Loucy (cell line): ENCODE data around the gene BRIP1.

Experiments
- H2AFZ ChIP-seq: fragments of 200-600 bp; sonication (generic); 2 replicates; pipeline ENCODE4 v1.6.0; 2016; ENCODE audit warnings: antibody characterized with exemption, mild to moderate bottlenecking, low read length, moderate library complexity
- H3F3A ChIP-seq: fragments of 200-600 bp; 2 replicates; pipeline ENCODE4 v1.6.0; 2016; ENCODE audit warnings: antibody characterized with exemption, low read depth, mild to moderate bottlenecking
- H3K27me3 ChIP-seq: fragments of 200-600 bp; sonication (generic); 2 replicates; pipeline ENCODE4 v1.6.1; 2014; ENCODE audit warnings: low read length, mild to moderate bottlenecking; ENCODE audit not compliant: insufficient read depth, poor library complexity, severe bottlenecking
- H3K36me3 ChIP-seq: fragments of 200-600 bp; sonication (generic); 2 replicates; pipeline ENCODE4 v1.6.1; 2016; ENCODE audit warnings: low read length; ENCODE audit not compliant: insufficient read depth
- H3K4me1 ChIP-seq: fragments of 200-600 bp; sonication (generic); 2 replicates; pipeline ENCODE4 v1.5.1; 2014; ENCODE audit warnings: low read length, mild to moderate bottlenecking; ENCODE audit not compliant: insufficient read depth, poor library complexity, severe bottlenecking
- H3K4me2 ChIP-seq: fragments of 200-600 bp; sonication (generic); 2 replicates; pipeline ENCODE4 v1.6.0; 2014; ENCODE audit warnings: antibody characterized with exemption, low read length, low read depth, mild to moderate bottlenecking; ENCODE audit not compliant: poor library complexity, severe bottlenecking
- H3K4me3 ChIP-seq: fragments of 200-600 bp; sonication (generic); 2 replicates; pipeline ENCODE4 v1.5.1; 2014; ENCODE audit warnings: low read length, mild to moderate bottlenecking, mixed read lengths; ENCODE audit not compliant: poor library complexity, severe bottlenecking
- H3K79me2 ChIP-seq: fragments of 200-600 bp; sonication (generic); 2 replicates; pipeline ENCODE4 v1.6.1; 2014; ENCODE audit warnings: low read length; ENCODE audit not compliant: insufficient read depth
- H3K9ac ChIP-seq: fragments of 200-600 bp; sonication (generic); 2 replicates; pipeline ENCODE4 v1.6.0; 2014; ENCODE audit warnings: mild to moderate bottlenecking, low read depth, low read length, moderate library complexity; ENCODE audit not compliant: poor library complexity, severe bottlenecking
- H3K9me2 ChIP-seq: fragments of 200-600 bp; sonication (generic); replicated peaks from 2 replicates; pipeline ENCODE4 v1.6.1; 2016; ENCODE audit warnings: low read depth, low read length, mixed read lengths
- H3K9me3 ChIP-seq: fragments of 200-600 bp; sonication (generic); 2 replicates; pipeline ENCODE4 v1.6.1; 2014; ENCODE audit warnings: mild to moderate bottlenecking, antibody characterized with exemption, low read length, low read depth; ENCODE audit not compliant: insufficient read depth
- H4K20me1 ChIP-seq: fragments of 200-600 bp; sonication (generic); 2 replicates; pipeline ENCODE4 v1.6.0; 2014; ENCODE audit warnings: antibody characterized with exemption, low read length, mild to moderate bottlenecking; ENCODE audit not compliant: insufficient read depth, poor library complexity, severe bottlenecking
- EZH2phosphoT487 ChIP-seq: fragments of 200-600 bp; IDR thresholded peaks from 2 replicates; pipeline ENCODE4 v1.6.1; 2018; ENCODE audit warnings: antibody characterized with exemption, mild to moderate bottlenecking, moderate library complexity, borderline replicate concordance
- TF ChIP-seq, protein P1 (sequence below): fragments of 200-600 bp; sonication (generic); conservative IDR thresholded peaks from 2 replicates; pipeline ENCODE4 v1.5.1; 2014; ENCODE audit warnings: mild to moderate bottlenecking, antibody characterized with exemption, low read length

BRIP1 gene

DNA sequence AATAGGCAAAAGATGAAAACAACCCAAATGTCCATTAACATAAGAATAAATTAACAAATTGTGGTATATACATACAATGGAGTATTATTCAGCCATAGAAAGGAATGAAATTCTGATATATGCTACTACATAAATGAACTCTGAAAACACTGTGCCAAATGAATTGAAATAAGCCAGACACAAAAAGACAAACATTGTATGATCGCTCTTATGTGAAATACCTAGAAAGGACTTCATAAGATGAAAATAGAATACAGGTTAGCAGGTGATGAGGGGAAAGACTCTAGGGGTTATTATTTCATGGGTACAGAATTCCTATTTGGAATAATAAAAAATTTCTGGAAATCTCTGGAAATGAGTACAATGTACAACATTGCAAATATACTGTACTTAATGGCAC, 80.2 kb downstream of the BRIP1 start:
- no peaks in the 10 kb centered on the region for H3K27me3 ChIP-seq
- H3K9me2 ChIP-seq, result no peaks in the 10 kb centered on the region
- no peak for TF ChIP-seq EZH2phosphoT487
- TF ChIP-seq, protein P1, sequence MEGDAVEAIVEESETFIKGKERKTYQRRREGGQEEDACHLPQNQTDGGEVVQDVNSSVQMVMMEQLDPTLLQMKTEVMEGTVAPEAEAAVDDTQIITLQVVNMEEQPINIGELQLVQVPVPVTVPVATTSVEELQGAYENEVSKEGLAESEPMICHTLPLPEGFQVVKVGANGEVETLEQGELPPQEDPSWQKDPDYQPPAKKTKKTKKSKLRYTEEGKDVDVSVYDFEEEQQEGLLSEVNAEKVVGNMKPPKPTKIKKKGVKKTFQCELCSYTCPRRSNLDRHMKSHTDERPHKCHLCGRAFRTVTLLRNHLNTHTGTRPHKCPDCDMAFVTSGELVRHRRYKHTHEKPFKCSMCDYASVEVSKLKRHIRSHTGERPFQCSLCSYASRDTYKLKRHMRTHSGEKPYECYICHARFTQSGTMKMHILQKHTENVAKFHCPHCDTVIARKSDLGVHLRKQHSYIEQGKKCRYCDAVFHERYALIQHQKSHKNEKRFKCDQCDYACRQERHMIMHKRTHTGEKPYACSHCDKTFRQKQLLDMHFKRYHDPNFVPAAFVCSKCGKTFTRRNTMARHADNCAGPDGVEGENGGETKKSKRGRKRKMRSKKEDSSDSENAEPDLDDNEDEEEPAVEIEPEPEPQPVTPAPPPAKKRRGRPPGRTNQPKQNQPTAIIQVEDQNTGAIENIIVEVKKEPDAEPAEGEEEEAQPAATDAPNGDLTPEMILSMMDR, result no peak
- H3K9ac ChIP-seq, result no peak overlapping the region
- no peak overlapping the region for H2AFZ ChIP-seq
- H4K20me1 ChIP-seq, result no peaks in the 10 kb centered on the region
- no peaks in the 10 kb centered on the region for H3K79me2 ChIP-seq
- no peaks in the 10 kb centered on the region for H3K9me3 ChIP-seq
- no peaks in the 10 kb centered on the region for H3F3A ChIP-seq
- no peaks in the 10 kb centered on the region for H3K36me3 ChIP-seq
- no peak overlapping the region for H3K4me3 ChIP-seq
- H3K4me2 ChIP-seq, result no peak overlapping the region
- no peaks in the 10 kb centered on the region for H3K4me1 ChIP-seq

DNA sequence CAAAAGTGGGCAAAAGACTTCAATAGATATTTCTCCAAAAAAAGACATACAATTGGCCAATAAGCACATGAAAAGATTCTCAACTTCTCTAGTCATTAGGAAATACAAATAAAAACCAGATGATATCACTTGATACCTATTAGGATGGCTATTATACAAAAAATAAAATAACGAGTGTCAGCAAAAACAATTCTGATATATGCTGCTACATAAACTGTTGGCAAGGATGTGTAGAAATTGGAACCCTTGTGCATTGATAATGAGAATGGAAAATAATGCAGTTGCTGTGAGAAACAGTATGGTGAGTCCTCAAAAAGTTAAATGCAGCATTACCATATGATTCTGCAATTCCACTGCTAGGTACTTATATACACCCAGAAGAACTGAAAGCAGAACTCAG, 80.6 kb downstream of the BRIP1 start:
- Histone ChIP-seq H3K36me3 (no peaks in the 10 kb centered on the region), H3K79me2 (no peaks in the 10 kb centered on the region), H3K4me2 (no peak overlapping the region), H3K4me3 (no peak overlapping the region), H4K20me1 (no peaks in the 10 kb centered on the region), H3K9me2 (no peaks in the 10 kb centered on the region), H3K9me3 (no peaks in the 10 kb centered on the region), H3K4me1 (no peaks in the 10 kb centered on the region), H3K27me3 (no peaks in the 10 kb centered on the region), H3F3A (no peaks in the 10 kb centered on the region), H2AFZ (no peak overlapping the region), H3K9ac (no peak overlapping the region)
- no peak for TF ChIP-seq EZH2phosphoT487
- TF ChIP-seq, protein P1, result no peak

DNA sequence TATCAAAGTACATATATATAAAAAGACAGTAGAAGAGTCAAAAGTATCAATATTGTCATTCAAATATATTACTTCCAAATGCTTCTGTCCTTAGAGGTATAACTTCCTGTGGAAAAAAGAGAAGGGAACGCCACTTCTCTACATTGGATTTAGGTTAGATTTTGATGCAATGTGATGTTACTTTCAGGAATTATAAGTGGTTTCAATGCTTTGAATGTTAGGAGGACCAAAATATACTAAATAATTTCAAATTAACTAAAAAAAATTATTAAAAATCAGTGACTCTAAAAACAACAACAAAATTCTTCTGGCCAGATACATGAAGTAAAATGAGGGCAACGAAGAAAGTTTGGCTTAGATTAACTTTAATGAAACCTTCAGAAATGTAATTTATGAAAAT, 88.0 kb downstream of the BRIP1 start:
- TF ChIP-seq, protein P1, result no peak
- TF ChIP-seq EZH2phosphoT487, result no peak

More for the DNA sequence above, 88.0 kb downstream of the BRIP1 start:
- no peaks in the 10 kb centered on the region for H3K27me3 ChIP-seq
- no peak overlapping the region for H3K9ac ChIP-seq
- no peaks in the 10 kb centered on the region for H3K9me2 ChIP-seq
- H3F3A ChIP-seq, result no peaks in the 10 kb centered on the region
- H3K4me3 ChIP-seq, result no peak overlapping the region
- H2AFZ ChIP-seq, result no peak overlapping the region
- peaks cover 10% of the 10 kb centered on the region for H3K9me3 ChIP-seq
- H4K20me1 ChIP-seq, result no peaks in the 10 kb centered on the region
- peaks cover 20% of the 10 kb centered on the region for H3K36me3 ChIP-seq
- no peaks in the 10 kb centered on the region for H3K79me2 ChIP-seq
- H3K4me2 ChIP-seq, result no peak overlapping the region
- H3K4me1 ChIP-seq, result no peaks in the 10 kb centered on the region
